Liver (tissue), 9 donors: ENCODE data around the gene NOX3. TPM values are rescaled to one million over a fixed set of nuclear protein-coding genes. Genes with fewer than 3 reads are reported as not detected.

ENCODE experiments used
- DNase-seq: peaks from one replicate; pipeline ENCODE4 v3.0.0-alpha.2; 2017; ENCODE audit warnings: low spot score
- H3K27ac ChIP-seq, 2 donors: one replicate each; pipeline ENCODE4 v1.7.0; 2013; ENCODE audit warnings: inconsistent platforms in 2 of 2, low read length in 2 of 2, control low read depth in 1 of 2, low read depth in 1 of 2, mild to moderate bottlenecking in 1 of 2
- H3K27me3 ChIP-seq, 4 donors: one replicate each; pipeline versions ENCODE4 v1.6.1 to v1.7.0; 2013; ENCODE audit warnings: low read length in 3 of 4, inconsistent platforms in 1 of 4, mild to moderate bottlenecking in 1 of 4, moderate library complexity in 1 of 4; ENCODE audit not compliant: control insufficient read depth in 4 of 4, insufficient read depth in 4 of 4
- H3K36me3 ChIP-seq, 4 donors: one replicate each; pipeline versions ENCODE4 v1.6.1 to v1.7.0; 2013; ENCODE audit warnings: low read length in 3 of 4, mild to moderate bottlenecking in 3 of 4, low read depth in 1 of 4, moderate library complexity in 1 of 4; ENCODE audit not compliant: control insufficient read depth in 4 of 4, insufficient read depth in 3 of 4
- H3K4me1 ChIP-seq, 4 donors: one replicate each; pipeline versions ENCODE4 v1.6.1 to v1.7.0; 2013; ENCODE audit warnings: low read length in 3 of 4, mild to moderate bottlenecking in 3 of 4, moderate library complexity in 1 of 4; ENCODE audit not compliant: control insufficient read depth in 4 of 4, insufficient read depth in 4 of 4
- H3K4me3 ChIP-seq, 3 donors: one replicate each; pipeline versions ENCODE4 v1.6.1 to v1.7.0; 2013; ENCODE audit warnings: low read length in 3 of 3, control low read depth in 1 of 3, low read depth in 1 of 3, mild to moderate bottlenecking in 1 of 3
- H3K9ac ChIP-seq, 2 donors: one replicate each; pipeline ENCODE4 v1.7.0; 2013; ENCODE audit warnings: low read length in 2 of 2, mild to moderate bottlenecking in 2 of 2, moderate library complexity in 2 of 2, control low read depth in 1 of 2, low read depth in 1 of 2
- H3K9me3 ChIP-seq, 4 donors: one replicate each; pipeline versions ENCODE4 v1.6.1 to v1.7.0; 2013; ENCODE audit warnings: low read length in 3 of 4; ENCODE audit not compliant: control insufficient read depth in 4 of 4
- ATF3 ChIP-seq: IDR thresholded peaks from 2 replicates; pipeline ENCODE4 v1.6.1; 2016; ENCODE audit warnings: antibody characterized with exemption
- EGR1 ChIP-seq, 2 donors: IDR thresholded peaks; 2 replicates each; pipeline ENCODE4 v1.6.1; 2016 to 2018; ENCODE audit warnings: antibody characterized with exemption in 2 of 2, low read depth in 2 of 2
- FOXA1 ChIP-seq: IDR thresholded peaks from 2 replicates; pipeline ENCODE4 v1.6.1; 2016; ENCODE audit warnings: antibody characterized with exemption
- FOXA2 ChIP-seq: IDR thresholded peaks from 2 replicates; pipeline ENCODE4 v1.6.1; 2016; ENCODE audit warnings: antibody characterized with exemption
- GABPA ChIP-seq, 2 donors: IDR thresholded peaks in 1 of 2; conservative IDR thresholded peaks in 1 of 2; 2 replicates each; pipeline ENCODE4 v1.6.1; 2016; ENCODE audit warnings: antibody characterized with exemption in 2 of 2, mild to moderate bottlenecking in 1 of 2, moderate library complexity in 1 of 2
- HNF4A ChIP-seq, 2 donors: conservative IDR thresholded peaks; 2 replicates each; pipeline ENCODE4 v1.6.1; 2016; ENCODE audit warnings: antibody characterized with exemption in 2 of 2, mild to moderate bottlenecking in 2 of 2
- RAD21 ChIP-seq, 2 donors: IDR thresholded peaks; 2 replicates each; pipeline ENCODE4 v1.6.1; 2016; ENCODE audit warnings: antibody characterized with exemption in 2 of 2, mild to moderate bottlenecking in 2 of 2
- REST ChIP-seq: IDR thresholded peaks from 2 replicates; pipeline ENCODE4 v1.6.1; 2016; ENCODE audit warnings: antibody characterized with exemption, mild to moderate bottlenecking
- SP1 ChIP-seq: IDR thresholded peaks from 2 replicates; pipeline ENCODE4 v1.6.1; 2018; ENCODE audit warnings: antibody characterized with exemption, mild to moderate bottlenecking
- TAF1 ChIP-seq: conservative IDR thresholded peaks from 2 replicates; pipeline ENCODE4 v1.6.1; 2016; ENCODE audit warnings: antibody characterized with exemption, mild to moderate bottlenecking
- YY1 ChIP-seq: IDR thresholded peaks from 2 replicates; pipeline ENCODE4 v1.6.1; 2016; ENCODE audit warnings: antibody characterized with exemption, mild to moderate bottlenecking
- WGBS: extraction: QIAGEN DNeasy Blood & Tissue Kit; methylation state at CpG from one replicate; pipeline ENCODE4 v1.1.7; 2013; 5-methylcytosine and 5-hydroxymethylcytosine counted together
- polyA plus RNA-seq, 2 donors: library from polyadenylated mRNA; stranded (reverse) in 1 of 2; unstranded in 1 of 2; fragments of 200-250 nt in 1 of 2; fragments of >200 nt in 1 of 2; fragmentation: Nextera tagmentation in 1 of 2; extraction: Ambion mirVana in 1 of 2; gene quantifications; one replicate each; pipeline versions ENCODE4 v1.2.1 to v1.2.3, GENCODE V29; 2013 to 2015
- total RNA-seq, 2 donors: library from RNA; depleted of rRNA; stranded (reverse); fragments of >200 nt; gene quantifications; one replicate each; pipeline ENCODE4 v1.2.3, GENCODE V29; 2014
- TF ChIP-seq, protein P1 (sequence below): fragments of 150-350 bp; IDR thresholded peaks from 2 replicates; pipeline ENCODE4 v1.5.1; 2017; ENCODE audit warnings: improper control_type of control experiment, low read depth, low read length; ENCODE audit not compliant: missing input control
- donor health status: healthy.
- donor health status: healthy.
- donor health status: healthy.
- donor health status: healthy.
- donor health status: healthy.

Gene NOX3
- total and polyA plus RNA-seq, 4 donors: not detected

DNA sequence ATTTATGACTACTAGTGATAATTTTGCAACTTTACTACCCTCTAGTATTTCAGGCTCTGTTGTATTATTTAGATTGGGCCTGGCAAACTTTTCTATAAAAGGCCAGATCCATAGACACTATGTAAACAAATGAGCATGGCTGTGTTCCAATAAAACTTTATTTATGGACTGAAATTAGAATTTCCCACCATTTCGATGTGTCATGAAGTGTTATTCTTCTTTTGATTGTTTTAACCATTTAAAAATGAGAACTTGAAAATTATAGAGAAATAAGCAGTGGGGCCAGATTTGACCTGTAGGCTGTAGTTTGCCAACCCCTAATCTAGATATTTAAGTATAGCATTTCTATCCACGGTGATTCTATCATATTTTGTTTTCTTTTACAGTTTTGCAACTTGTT lies 79.8 kb downstream of the NOX3 start:
- WGBS: 71% methylated on average over 2 of the region's 2 CpGs
- TF ChIP-seq, protein P1, sequence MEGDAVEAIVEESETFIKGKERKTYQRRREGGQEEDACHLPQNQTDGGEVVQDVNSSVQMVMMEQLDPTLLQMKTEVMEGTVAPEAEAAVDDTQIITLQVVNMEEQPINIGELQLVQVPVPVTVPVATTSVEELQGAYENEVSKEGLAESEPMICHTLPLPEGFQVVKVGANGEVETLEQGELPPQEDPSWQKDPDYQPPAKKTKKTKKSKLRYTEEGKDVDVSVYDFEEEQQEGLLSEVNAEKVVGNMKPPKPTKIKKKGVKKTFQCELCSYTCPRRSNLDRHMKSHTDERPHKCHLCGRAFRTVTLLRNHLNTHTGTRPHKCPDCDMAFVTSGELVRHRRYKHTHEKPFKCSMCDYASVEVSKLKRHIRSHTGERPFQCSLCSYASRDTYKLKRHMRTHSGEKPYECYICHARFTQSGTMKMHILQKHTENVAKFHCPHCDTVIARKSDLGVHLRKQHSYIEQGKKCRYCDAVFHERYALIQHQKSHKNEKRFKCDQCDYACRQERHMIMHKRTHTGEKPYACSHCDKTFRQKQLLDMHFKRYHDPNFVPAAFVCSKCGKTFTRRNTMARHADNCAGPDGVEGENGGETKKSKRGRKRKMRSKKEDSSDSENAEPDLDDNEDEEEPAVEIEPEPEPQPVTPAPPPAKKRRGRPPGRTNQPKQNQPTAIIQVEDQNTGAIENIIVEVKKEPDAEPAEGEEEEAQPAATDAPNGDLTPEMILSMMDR: no peak
- TF ChIP-seq ATF3 (no peak), TAF1 (no peak), SP1 (no peak), FOXA1 (no peak), FOXA2 (no peak), HNF4A (conservative IDR thresholded peaks at IDR 0.05) (no peak), YY1 (no peak), RAD21 (IDR thresholded peaks at IDR 0.05) (no peak), EGR1 (IDR thresholded peaks at IDR 0.05; ENCODE audit: low read depth in 2 of 2) (no peak)
- Histone ChIP-seq H3K27ac (no peak overlapping the region), H3K4me3 (no peak overlapping the region), H3K9me3 (no peaks in the 10 kb centered on the region), H3K4me1 (peaks cover 0 to 5% (median 2%) of the 10 kb centered on the region in 4 donors), H3K9ac (no peak overlapping the region), H3K27me3 (no peaks in the 10 kb centered on the region), H3K36me3 (no peaks in the 10 kb centered on the region)
- DNase-seq: no peak

GRCh38 chr6:155374681-155375080 lies 81.0 kb downstream of the NOX3 start:
- H3K4me3 ChIP-seq: no peak overlapping the region
- WGBS: 75% methylated on average over 2 of the region's 2 CpGs
- H3K27ac ChIP-seq: no peak overlapping the region
- H3K4me1 ChIP-seq: peaks cover 0 to 5% (median 2%) of the 10 kb centered on the region in 4 donors
- no peak for TF ChIP-seq EGR1 (IDR thresholded peaks at IDR 0.05; ENCODE audit: low read depth in 2 of 2)
- TF ChIP-seq REST: no peak
- TF ChIP-seq, protein P1: no peak
- TF ChIP-seq GABPA (IDR thresholded peaks at IDR 0.05 in 1 of 2, conservative IDR thresholded peaks at IDR 0.05 in 1 of 2): no peak
- H3K9me3 ChIP-seq: no peaks in the 10 kb centered on the region
- H3K9ac ChIP-seq: no peak overlapping the region
- H3K36me3 ChIP-seq: no peaks in the 10 kb centered on the region
- H3K27me3 ChIP-seq: no peaks in the 10 kb centered on the region
- no peak for DNase-seq
